ENCODE measurements around the gene RNF220. TPM values are rescaled to one million over a fixed set of nuclear protein-coding genes. Genes with fewer than 3 reads are reported as not detected.

Gene RNF220
- 10 to 100 TPM; 73.7 to 74.3 TPM for total RNA-seq

DNA sequence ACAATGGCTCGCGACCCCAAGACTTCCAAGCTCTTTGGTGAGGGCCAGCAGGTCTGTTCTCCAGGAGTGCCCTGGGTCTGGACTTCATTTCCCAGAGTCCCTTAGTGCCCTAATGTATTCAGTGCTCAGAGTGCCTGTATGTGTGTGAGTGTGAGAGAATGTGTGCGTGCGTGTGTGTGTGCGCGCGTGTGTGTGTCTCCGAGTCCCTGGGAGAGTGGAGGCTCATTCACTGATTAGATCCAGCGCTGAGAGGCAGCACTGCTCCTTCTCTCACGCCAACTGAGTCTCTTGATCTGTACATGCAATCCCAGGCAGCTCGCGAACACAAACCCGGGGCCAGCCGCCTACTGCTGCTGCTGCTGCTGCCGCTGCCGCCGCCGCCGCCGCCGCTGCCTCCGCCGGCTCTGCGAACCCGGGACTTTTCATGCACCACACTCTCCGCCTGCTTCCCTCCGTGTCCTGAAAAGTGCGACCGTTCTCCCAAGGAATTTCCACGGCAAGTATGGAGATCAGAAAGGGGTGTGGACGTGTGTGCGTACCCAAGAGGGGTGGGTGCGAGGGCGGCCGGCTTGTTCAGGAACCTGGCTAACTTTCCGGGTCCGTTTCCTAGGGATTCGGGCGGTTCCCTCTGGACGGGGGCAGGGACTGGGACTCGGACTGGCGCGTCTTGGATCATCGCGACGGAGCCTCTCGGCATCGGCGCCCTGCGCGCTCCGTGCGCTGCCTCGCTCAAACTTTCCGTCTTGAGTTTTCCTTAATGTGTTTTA, at the start of gene RNF220:
RNF220 (plus strand) TSS at position 225 of the 767 bp plus-strand sequence.
- CTCF ChIA-PET: no interaction called here
- Mint-ChIP-seq H3K4me3 (peak within 1 kb of the TSS; percentile 74), H3K9me3 (no peaks in the 10 kb centered on the region), H3K4me1 (ENCODE audit: low read depth) (peaks cover 36% of the 10 kb centered on the region), H3K27me3 (peaks cover 62% of the 10 kb centered on the region), H3K27ac (no peak within 1 kb of the TSS), H3K36me3 (peaks cover 1% of the 10 kb centered on the region)
- POLR2A ChIA-PET: no interaction called here
- peak; percentile 58 for DNase-seq
- intact Hi-C loops (cut with micrococcal nuclease): loop anchor here (5.0 kb wide), 1 partner anchor 107 kb away; no protein-coding TSS in a partner anchor

DNA sequence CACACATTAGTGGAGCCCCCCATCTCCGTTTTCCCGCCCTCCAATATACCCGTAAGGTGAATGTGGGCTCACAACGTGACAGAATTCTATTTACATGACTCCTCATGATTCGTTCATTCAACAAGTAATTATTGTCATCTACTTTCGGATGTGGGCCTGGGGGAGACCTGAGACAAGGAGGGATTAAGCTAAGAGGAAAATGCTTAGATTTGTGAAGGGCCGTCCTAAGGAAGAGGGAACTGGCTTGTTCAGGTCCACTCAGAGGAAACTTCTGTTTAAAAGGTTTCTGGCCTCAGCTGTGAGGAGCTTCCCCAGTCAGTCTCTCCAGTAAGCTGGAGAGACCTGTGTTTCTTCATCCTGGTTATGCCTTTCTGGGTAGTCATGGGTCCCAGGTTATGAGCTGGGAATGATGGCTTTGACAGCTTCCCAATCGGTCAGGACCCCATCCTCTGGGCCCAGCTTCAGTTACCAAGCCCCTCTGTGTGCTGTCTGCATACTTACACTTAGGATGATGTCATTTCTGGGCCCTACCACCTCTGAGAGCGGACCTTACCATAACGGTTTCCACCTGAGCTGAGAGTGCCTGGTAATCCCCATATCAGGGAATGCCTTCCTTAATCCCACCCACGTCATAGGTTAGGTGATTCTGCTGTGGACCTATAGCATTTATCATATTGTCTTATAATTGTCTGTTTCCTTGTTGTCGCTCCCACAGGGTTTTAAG, 49.3 kb upstream of the RNF220 start:
- Mint-ChIP-seq H3K4me3 (peak overlapping the region; percentile 85), H3K9me3 (no peaks in the 10 kb centered on the region), H3K4me1 (ENCODE audit: low read depth) (peaks cover 32% of the 10 kb centered on the region), H3K27me3 (no peaks in the 10 kb centered on the region), H3K36me3 (peaks cover 4% of the 10 kb centered on the region), H3K27ac (no peak overlapping the region)
- no peak for DNase-seq
- ChIA-PET POLR2A (interaction anchor here (1.2 kb wide), 1 partner anchor 9 kb away, joined by 3 read pairs; no protein-coding TSS in a partner anchor), CTCF (interaction anchor here (1.6 kb wide), 1 partner anchor 22 kb away, joined by 6 read pairs; no protein-coding TSS in a partner anchor)
- intact Hi-C loops (cut with micrococcal nuclease): loop anchor here (1.0 to 2.0 kb wide), 2 partner anchors 143 to 319 kb away; partner anchors contain the start of genes ARMH1, DMAP1 and TMEM53

DNA sequence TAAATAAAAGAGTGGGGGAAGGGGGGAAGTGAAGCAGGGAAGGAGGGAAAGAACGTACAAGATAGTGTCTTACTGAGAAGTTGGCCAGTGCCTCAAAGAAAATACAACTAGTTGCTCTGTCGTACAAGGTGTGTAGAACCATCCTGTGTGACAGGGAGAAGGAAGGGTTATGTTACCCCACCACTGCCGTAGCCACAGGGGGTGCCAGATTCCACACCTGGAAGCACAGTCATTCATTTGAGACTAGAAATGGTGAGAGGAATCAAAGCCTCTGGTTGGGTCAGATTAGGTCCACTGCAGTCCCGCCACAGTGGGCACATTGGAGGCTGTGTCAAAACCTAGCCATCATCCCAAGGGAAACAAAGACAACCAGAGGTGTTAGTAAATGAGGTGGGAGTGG, 47.3 kb upstream of the RNF220 start:
- peaks cover 25% of the 10 kb centered on the region for H3K4me1 Mint-ChIP-seq (ENCODE audit: low read depth)
- peaks cover 3% of the 10 kb centered on the region for H3K36me3 Mint-ChIP-seq
- POLR2A ChIA-PET: no interaction called here
- H3K9me3 Mint-ChIP-seq: no peaks in the 10 kb centered on the region
- no peaks in the 10 kb centered on the region for H3K27me3 Mint-ChIP-seq
- H3K27ac Mint-ChIP-seq: no peak overlapping the region
- no peak for DNase-seq
- intact Hi-C loops (cut with micrococcal nuclease): no loop called here
- no peak overlapping the region for H3K4me3 Mint-ChIP-seq
- CTCF ChIA-PET: interaction anchor here (1.2 to 1.7 kb wide), 2 partner anchors 20 to 237 kb away, joined by 3 to 4 read pairs; no protein-coding TSS in a partner anchor

DNA sequence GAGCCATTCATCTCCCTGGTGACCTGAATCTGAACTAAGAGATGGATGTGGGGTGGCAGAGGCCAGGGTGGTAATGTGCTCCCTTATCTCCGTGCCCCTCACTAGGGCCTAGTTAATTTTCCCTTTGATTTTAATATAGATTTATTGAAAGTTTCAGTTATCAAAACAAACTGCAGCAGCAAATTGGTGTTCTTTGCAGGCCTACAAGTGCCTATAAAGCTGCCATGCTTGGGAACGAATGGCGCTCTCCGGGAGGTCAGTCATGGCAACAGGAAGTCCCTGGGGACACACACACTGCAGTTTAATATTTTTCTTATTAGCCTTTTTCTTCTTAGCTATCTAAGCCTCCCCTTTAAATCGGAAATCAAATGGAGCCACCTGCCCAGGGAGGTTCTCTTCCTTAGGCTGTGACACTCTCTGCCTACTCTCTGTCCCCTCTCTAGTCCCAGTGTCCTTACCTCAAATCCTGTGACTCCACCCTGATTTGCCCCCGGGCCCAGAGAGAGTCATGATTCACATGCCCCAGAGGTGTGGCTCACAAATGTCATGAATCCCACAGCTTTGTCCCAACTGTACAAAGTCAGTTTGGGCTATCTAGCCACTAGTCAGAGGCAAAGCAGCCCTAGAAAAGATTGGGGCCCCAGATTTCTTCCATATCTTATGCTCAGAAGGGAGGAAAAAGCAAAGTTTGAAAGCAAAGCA, 45.7 kb upstream of the RNF220 start:
- DNase-seq: no peak
- intact Hi-C loops (cut with micrococcal nuclease): no loop called here
- POLR2A ChIA-PET: no interaction called here
- Mint-ChIP-seq H3K4me1 (ENCODE audit: low read depth) (peaks cover 8% of the 10 kb centered on the region), H3K27me3 (no peaks in the 10 kb centered on the region), H3K27ac (no peak overlapping the region), H3K9me3 (no peaks in the 10 kb centered on the region), H3K4me3 (no peak overlapping the region), H3K36me3 (peaks cover 3% of the 10 kb centered on the region)
- CTCF ChIA-PET: interaction anchor here (0.5 kb wide), 1 partner anchor 236 kb away, joined by 3 read pairs; no protein-coding TSS in a partner anchor

DNA sequence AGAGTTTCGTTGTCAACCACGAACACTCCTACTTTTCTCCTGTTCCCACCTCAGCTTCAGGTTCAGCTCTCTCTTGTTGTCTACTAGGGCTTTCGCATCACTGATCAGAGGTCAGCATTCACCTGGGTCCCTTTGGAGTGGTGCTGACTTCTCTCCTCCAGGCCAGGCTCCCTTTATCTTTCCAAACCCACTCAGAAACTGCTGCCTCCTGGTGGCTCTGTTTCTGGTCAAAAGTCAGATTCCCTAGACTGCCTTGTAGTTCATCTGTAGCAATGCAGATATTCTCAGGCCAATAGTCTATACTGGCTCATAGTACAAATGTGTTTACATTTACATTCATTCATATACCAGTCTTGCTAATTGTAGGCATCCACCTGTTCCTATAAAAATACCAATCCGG, 43.6 kb upstream of the RNF220 start:
- CTCF ChIA-PET: interaction anchor here (1.3 kb wide), 1 partner anchor 20 kb away, joined by 5 read pairs; no protein-coding TSS in a partner anchor
- intact Hi-C loops (cut with micrococcal nuclease): no loop called here
- POLR2A ChIA-PET: no interaction called here
- no peaks in the 10 kb centered on the region for H3K4me1 Mint-ChIP-seq (ENCODE audit: low read depth)
- H3K27me3 Mint-ChIP-seq: peaks cover 1% of the 10 kb centered on the region
- H3K36me3 Mint-ChIP-seq: no peaks in the 10 kb centered on the region
- H3K27ac Mint-ChIP-seq: no peak overlapping the region
- DNase-seq: no peak
- H3K9me3 Mint-ChIP-seq: no peaks in the 10 kb centered on the region
- H3K4me3 Mint-ChIP-seq: no peak overlapping the region

DNA sequence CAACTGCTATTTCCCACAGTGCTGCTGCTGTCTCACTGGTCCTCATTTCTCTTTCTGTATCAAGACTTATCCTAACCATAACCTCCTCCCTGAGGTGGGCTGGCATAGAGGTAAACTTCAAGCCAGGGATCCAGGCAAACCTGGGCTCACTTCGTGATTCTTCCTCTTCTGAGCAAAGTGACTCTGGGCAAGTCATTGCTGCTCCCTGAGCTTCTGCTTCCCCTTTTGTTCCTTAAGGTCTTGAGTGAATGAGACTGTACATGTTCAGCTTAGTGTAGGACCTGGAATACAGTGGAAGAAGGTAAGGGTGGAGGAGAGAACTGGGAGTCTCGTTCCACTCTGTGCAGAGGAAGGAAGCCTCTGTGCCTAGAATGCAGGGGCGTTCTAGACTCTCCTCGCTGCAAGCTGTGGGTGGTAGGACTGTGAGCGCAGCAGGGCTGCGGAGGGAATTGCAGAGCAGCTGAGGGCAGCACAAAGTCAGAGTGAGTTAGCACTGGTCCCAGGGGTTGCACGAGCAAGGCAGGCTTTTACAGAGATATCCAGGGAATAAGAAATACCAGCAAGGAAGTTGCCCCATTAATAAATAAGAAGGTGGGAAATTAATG, 38.6 kb upstream of the RNF220 start:
- ChIA-PET POLR2A (no interaction called here), CTCF (no interaction called here)
- Mint-ChIP-seq H3K4me1 (ENCODE audit: low read depth) (no peaks in the 10 kb centered on the region), H3K36me3 (no peaks in the 10 kb centered on the region), H3K9me3 (no peaks in the 10 kb centered on the region), H3K4me3 (no peak overlapping the region), H3K27ac (no peak overlapping the region), H3K27me3 (peaks cover 6% of the 10 kb centered on the region)
- no peak for DNase-seq
- intact Hi-C loops (cut with micrococcal nuclease): no loop called here

DNA sequence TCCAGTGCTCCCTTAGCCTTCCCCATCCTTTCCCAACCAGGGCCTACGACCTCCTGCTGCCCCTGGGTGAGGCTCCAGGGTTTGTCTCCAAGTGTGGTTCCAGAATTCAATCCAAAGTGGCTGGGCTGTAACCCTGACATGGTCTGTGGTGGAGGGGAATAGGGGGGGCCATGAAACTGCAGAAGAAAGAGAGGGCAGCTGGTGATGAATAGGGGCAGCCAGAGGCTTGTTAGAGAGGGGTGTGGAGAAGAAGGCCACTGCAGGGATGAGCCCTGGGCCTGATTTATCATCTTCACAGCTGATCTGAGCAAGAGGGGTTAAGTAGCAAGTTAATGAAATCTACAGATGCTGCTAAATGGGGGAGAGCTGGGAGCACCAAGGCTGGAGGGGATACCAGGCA, 37.1 kb upstream of the RNF220 start:
- CTCF ChIA-PET: no interaction called here
- Mint-ChIP-seq H3K9me3 (no peaks in the 10 kb centered on the region), H3K4me1 (ENCODE audit: low read depth) (no peaks in the 10 kb centered on the region), H3K36me3 (no peaks in the 10 kb centered on the region), H3K27me3 (peaks cover 6% of the 10 kb centered on the region), H3K4me3 (no peak overlapping the region), H3K27ac (no peak overlapping the region)
- no peak for DNase-seq
- POLR2A ChIA-PET: no interaction called here
- intact Hi-C loops (cut with micrococcal nuclease): no loop called here

DNA sequence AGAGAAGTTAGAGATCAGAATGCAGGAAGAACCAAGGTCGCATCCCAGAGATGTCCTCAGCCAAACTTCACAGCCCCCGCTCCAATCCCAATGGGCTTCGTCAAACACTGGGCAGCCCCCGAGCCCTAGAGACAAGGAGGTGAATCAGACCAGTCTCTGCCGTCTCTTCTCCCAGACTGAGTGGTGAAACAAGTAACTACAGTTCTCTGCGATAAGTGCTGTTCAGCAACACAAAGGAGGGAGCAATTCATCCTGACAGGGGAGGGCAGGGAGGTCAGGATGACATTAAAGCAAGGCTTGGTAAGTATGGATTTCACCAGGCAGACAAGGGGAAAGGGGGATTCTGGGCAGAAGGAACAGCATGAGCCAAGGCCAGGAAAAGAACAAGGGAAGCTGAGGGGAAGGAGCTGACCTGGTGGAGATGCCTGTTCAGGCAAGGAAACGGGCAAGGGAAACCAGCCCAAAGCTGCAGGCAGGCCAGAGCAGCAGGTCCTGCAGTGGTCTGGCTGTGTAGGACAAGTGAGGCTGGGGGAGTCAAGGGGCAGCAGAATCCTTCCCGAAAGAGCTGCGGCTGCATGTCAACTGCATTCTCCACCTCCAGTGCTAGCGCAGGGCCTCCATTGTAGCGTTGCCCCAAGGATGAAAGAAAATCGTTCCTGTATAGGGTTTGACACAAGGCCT, 36.4 kb upstream of the RNF220 start:
- Mint-ChIP-seq H3K4me1 (ENCODE audit: low read depth) (no peaks in the 10 kb centered on the region), H3K27me3 (peaks cover 6% of the 10 kb centered on the region), H3K27ac (no peak overlapping the region), H3K4me3 (no peak overlapping the region), H3K9me3 (no peaks in the 10 kb centered on the region), H3K36me3 (no peaks in the 10 kb centered on the region)
- ChIA-PET CTCF (no interaction called here), POLR2A (no interaction called here)
- DNase-seq: no peak
- intact Hi-C loops (cut with micrococcal nuclease): no loop called here

DNA sequence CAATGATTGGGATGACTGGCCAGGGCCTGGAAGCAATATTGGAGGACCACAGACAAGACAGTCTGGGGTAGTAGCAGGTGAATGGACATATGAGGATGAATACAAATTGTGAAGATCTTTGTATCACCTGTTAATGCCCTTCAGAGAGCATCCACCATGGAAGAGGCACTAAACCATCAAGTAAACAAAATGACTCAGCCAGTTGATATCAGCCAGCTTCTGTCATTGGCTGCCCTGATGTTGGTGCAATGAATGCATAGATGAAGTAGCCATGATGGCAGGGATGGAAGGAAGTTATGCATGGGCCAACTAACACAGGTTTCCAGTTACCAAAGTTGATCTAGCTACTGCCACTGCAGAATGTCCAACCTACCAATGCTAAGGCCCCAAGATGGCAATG, 33.8 kb upstream of the RNF220 start:
- H3K27me3 Mint-ChIP-seq: peaks cover 6% of the 10 kb centered on the region
- ChIA-PET POLR2A (no interaction called here), CTCF (no interaction called here)
- no peaks in the 10 kb centered on the region for H3K9me3 Mint-ChIP-seq
- H3K4me1 Mint-ChIP-seq (ENCODE audit: low read depth): no peaks in the 10 kb centered on the region
- intact Hi-C loops (cut with micrococcal nuclease): no loop called here
- no peak overlapping the region for H3K27ac Mint-ChIP-seq
- no peak overlapping the region for H3K4me3 Mint-ChIP-seq
- DNase-seq: no peak
- H3K36me3 Mint-ChIP-seq: no peaks in the 10 kb centered on the region

DNA sequence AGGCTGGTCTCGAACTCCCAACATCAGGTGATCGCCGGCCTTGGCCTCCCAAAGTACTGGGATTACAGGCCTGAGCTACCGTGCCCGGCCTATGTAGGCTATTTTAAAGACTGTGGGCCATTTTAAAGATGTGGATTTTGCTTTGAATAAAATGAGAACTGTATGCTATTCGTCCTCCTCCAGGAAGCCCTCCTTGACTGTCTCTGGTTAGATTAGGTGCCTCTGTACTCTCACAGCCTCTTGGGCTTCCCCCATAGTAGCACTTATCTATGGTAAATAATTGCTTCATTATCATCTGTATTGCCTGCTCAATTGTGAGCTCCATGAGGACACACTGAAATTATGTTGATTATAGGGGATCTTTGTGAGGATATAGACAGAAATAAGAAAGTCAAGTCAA, 29.5 kb upstream of the RNF220 start:
- intact Hi-C loops (cut with micrococcal nuclease): loop anchor here (5.0 kb wide), 1 partner anchor 277 kb away; no protein-coding TSS in a partner anchor
- H3K36me3 Mint-ChIP-seq: no peaks in the 10 kb centered on the region
- no peak overlapping the region for H3K27ac Mint-ChIP-seq
- ChIA-PET POLR2A (no interaction called here), CTCF (interaction anchor here (8.5 kb wide), 1 partner anchor 219 kb away, joined by 104 read pairs; no protein-coding TSS in a partner anchor)
- no peaks in the 10 kb centered on the region for H3K4me1 Mint-ChIP-seq (ENCODE audit: low read depth)
- H3K27me3 Mint-ChIP-seq: no peaks in the 10 kb centered on the region
- no peak overlapping the region for H3K4me3 Mint-ChIP-seq
- no peaks in the 10 kb centered on the region for H3K9me3 Mint-ChIP-seq
- no peak for DNase-seq

DNA sequence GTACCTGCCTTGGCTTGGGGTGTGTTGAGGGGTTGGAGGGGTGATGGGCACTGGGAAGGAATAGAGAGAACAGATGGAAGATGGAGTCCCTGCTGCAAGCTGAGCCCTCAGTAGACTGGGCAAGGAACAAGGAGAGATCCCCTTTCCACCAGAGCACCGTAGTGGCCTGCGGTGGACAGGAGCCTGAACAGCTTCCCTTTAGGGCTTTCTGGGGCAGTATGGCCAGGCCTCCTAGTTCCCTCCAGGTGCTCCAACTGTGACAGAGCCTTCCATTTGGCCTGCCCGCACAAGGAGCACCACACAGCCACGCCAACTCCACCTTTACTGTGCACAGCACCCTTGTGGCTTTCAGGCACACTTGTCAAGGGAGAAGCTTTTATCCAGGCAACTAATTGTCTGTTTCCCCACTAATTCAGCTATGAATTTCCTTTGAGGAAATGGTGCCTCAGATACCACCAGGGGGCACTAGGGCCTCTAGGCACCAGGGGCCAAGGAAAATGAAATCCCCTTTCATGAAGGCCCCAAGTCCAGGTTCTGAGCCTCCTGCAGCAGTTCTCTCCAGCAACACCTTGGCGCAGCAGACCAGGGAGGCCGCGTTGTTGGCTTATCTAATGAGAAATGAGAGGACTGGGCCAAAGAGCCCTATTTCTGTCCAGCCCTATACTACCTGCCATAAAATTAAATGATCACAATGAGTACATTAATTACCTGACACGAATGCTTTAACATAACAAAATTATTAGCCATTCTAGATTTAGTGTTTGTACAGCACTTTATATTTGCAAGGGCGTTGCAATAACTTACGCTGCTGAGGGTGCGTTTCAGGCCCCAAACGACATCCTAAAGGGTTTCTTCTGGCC, 26.9 kb upstream of the RNF220 start:
- intact Hi-C loops (cut with micrococcal nuclease): loop anchor here (1.0 to 5.0 kb wide), 2 partner anchors 217 to 274 kb away; no protein-coding TSS in a partner anchor
- H3K36me3 Mint-ChIP-seq: no peaks in the 10 kb centered on the region
- ChIA-PET CTCF (interaction anchor here (0.5 to 8.5 kb wide), 29 partner anchors 8 to 274 kb away, joined by 3 to 104 read pairs (median 4); no protein-coding TSS in a partner anchor), POLR2A (no interaction called here)
- DNase-seq: peak; percentile 60
- no peak overlapping the region for H3K4me3 Mint-ChIP-seq
- H3K9me3 Mint-ChIP-seq: no peaks in the 10 kb centered on the region
- H3K27ac Mint-ChIP-seq: no peak overlapping the region
- H3K4me1 Mint-ChIP-seq (ENCODE audit: low read depth): no peaks in the 10 kb centered on the region
- H3K27me3 Mint-ChIP-seq: no peaks in the 10 kb centered on the region
